Tibial nerve (tissue), 4 donors: ENCODE measurements around the gene GCDH. TPM values are rescaled to one million over a fixed set of nuclear protein-coding genes. Genes with fewer than 3 reads are reported as not detected.
A peak's percentile ranks its signal among the peaks of the same experiment; 100 is the strongest.

ENCODE experiments used
- DNase-seq, 2 donors: peaks; one replicate each; pipeline ENCODE4 v3.0.0-alpha.2; 2019; ENCODE audit warnings: low spot score in 2 of 2
- H3K27ac ChIP-seq, 4 donors: fragments of 200-600 bp; sonication (generic) in 3 of 4; one replicate each; pipeline ENCODE4 v1.5.1; 2017 to 2019; ENCODE audit warnings: mild to moderate bottlenecking in 1 of 4
- H3K27me3 ChIP-seq, 2 donors: fragments of 200-600 bp; sonication (generic) in 1 of 2; one replicate each; pipeline versions ENCODE4 v1.5.1 to v1.6.0; 2017 to 2019
- H3K36me3 ChIP-seq, 3 donors: fragments of 200-600 bp; sonication (generic); one replicate each; pipeline ENCODE4 v1.5.1; 2018 to 2019
- H3K4me1 ChIP-seq, 4 donors: fragments of 200-600 bp; sonication (generic) in 3 of 4; one replicate each; pipeline ENCODE4 v1.5.1; 2017 to 2019
- H3K4me3 ChIP-seq, 4 donors: fragments of 200-600 bp; sonication (generic) in 3 of 4; one replicate each; pipeline ENCODE4 v1.5.1; 2017 to 2019; ENCODE audit warnings: mild to moderate bottlenecking in 1 of 4, moderate library complexity in 1 of 4
- H3K9me3 ChIP-seq, 4 donors: fragments of 200-600 bp; sonication (generic) in 3 of 4; one replicate each; pipeline ENCODE4 v1.5.1; 2017 to 2019
- EP300 ChIP-seq, 2 donors: sonication (generic); formaldehyde crosslinking; IDR thresholded peaks; one replicate each; pipeline ENCODE4 v1.6.1; 2017; ENCODE audit warnings: antibody characterized with exemption in 2 of 2, mild to moderate bottlenecking in 1 of 2
- POLR2A ChIP-seq, 2 donors: fragments of 450-650 bp; IDR thresholded peaks; one replicate each; pipeline ENCODE4 v1.6.1; 2017; ENCODE audit warnings: antibody characterized with exemption in 2 of 2, mild to moderate bottlenecking in 2 of 2, moderate library complexity in 2 of 2
- WGBS, 2 donors: methylation state at CpG; one replicate each; pipeline ENCODE4 v1.1.5; 2018; 5-methylcytosine and 5-hydroxymethylcytosine counted together
- total RNA-seq, 4 donors: library from RNA; depleted of rRNA; stranded (reverse); fragments of >200 nt; gene quantifications; one replicate each; pipeline ENCODE4 v1.1.0, GENCODE V29; 2016
- TF ChIP-seq, protein P1 (sequence below), 5 experiments: fragments of 200-600 bp in 3 of 5; fragments of 450-650 bp in 2 of 5; sonication (generic) in 3 of 5; IDR thresholded peaks; one replicate each; pipeline ENCODE4 v1.5.1; 2016 to 2019; ENCODE audit warnings: antibody characterized with exemption in 5 of 5, mild to moderate bottlenecking in 3 of 5, moderate library complexity in 2 of 5

Gene GCDH
- total RNA-seq, 4 donors from 2014 or later = 50.4 to 68.0 (median 64.6) TPM

- peaks cover 2 to 41% (median 34%) of the 10 kb centered on the region in 3 donors for H3K36me3 ChIP-seq
- peaks cover 0 to 56% (median 22%) of the 10 kb centered on the region in 4 donors for H3K4me1 ChIP-seq
- no peaks in the 10 kb centered on the region for H3K27me3 ChIP-seq
- H3K27ac ChIP-seq = peak overlapping the region; percentile 82 to 95 (median 90)
- H3K4me3 ChIP-seq = peak overlapping the region; percentile 80 to 99 (median 92)
- TF ChIP-seq EP300 (IDR thresholded peaks at IDR 0.05) = no peak
- TF ChIP-seq, protein P1, sequence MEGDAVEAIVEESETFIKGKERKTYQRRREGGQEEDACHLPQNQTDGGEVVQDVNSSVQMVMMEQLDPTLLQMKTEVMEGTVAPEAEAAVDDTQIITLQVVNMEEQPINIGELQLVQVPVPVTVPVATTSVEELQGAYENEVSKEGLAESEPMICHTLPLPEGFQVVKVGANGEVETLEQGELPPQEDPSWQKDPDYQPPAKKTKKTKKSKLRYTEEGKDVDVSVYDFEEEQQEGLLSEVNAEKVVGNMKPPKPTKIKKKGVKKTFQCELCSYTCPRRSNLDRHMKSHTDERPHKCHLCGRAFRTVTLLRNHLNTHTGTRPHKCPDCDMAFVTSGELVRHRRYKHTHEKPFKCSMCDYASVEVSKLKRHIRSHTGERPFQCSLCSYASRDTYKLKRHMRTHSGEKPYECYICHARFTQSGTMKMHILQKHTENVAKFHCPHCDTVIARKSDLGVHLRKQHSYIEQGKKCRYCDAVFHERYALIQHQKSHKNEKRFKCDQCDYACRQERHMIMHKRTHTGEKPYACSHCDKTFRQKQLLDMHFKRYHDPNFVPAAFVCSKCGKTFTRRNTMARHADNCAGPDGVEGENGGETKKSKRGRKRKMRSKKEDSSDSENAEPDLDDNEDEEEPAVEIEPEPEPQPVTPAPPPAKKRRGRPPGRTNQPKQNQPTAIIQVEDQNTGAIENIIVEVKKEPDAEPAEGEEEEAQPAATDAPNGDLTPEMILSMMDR (IDR thresholded peaks at IDR 0.05) = peak in 2 of 5 experiments; percentile 14 to 42
- TF ChIP-seq POLR2A (IDR thresholded peaks at IDR 0.05) = no peak
- no peaks in the 10 kb centered on the region for H3K9me3 ChIP-seq
- 1 to 2% methylated on average over 30 to 44 of the region's 54 CpGs for WGBS, 2 donors
- DNase-seq = no peak
These were observed 48.0 kb downstream of the GCDH start for GRCh38 chr19:12938779-12939601.

- DNase-seq = no peak
- no peaks in the 10 kb centered on the region for H3K27me3 ChIP-seq
- H3K4me3 ChIP-seq = peak overlapping the region in 3 of 4 donors; percentile 80 to 99 (median 87)
- TF ChIP-seq, protein P1 (IDR thresholded peaks at IDR 0.05) = no peak
- no peak for TF ChIP-seq EP300 (IDR thresholded peaks at IDR 0.05)
- no peak for TF ChIP-seq POLR2A (IDR thresholded peaks at IDR 0.05)
- peaks cover 2 to 51% (median 40%) of the 10 kb centered on the region in 3 donors for H3K36me3 ChIP-seq
- H3K27ac ChIP-seq = peak overlapping the region in 3 of 4 donors; percentile 40 to 95 (median 91)
- H3K4me1 ChIP-seq = peaks cover 0 to 63% (median 21%) of the 10 kb centered on the region in 4 donors
- H3K9me3 ChIP-seq = no peaks in the 10 kb centered on the region
- 61 to 65% methylated on average over 10 of the region's 10 CpGs for WGBS, 2 donors
These were observed 49.0 kb downstream of the GCDH start for GRCh38 chr19:12939975-12940423.

- Histone ChIP-seq H3K4me1 (peaks cover 0 to 68% (median 21%) of the 10 kb centered on the region in 4 donors), H3K36me3 (peaks cover 2 to 52% (median 40%) of the 10 kb centered on the region in 3 donors), H3K27me3 (no peaks in the 10 kb centered on the region), H3K9me3 (no peaks in the 10 kb centered on the region), H3K27ac (peak overlapping the region in 2 of 4 donors; percentile 40 to 91), H3K4me3 (no peak overlapping the region)
- no peak for DNase-seq
- WGBS, 2 donors = 80 to 86% methylated on average over 2 of the region's 2 CpGs
- TF ChIP-seq POLR2A (IDR thresholded peaks at IDR 0.05) (no peak), EP300 (IDR thresholded peaks at IDR 0.05) (no peak)
- TF ChIP-seq, protein P1 (IDR thresholded peaks at IDR 0.05) = no peak
These were observed 49.9 kb downstream of the GCDH start for GRCh38 chr19:12940897-12941296.

- DNase-seq = no peak
- Histone ChIP-seq H3K27me3 (no peaks in the 10 kb centered on the region), H3K27ac (peak overlapping the region in 1 of 4 donors; percentile 11), H3K9me3 (no peaks in the 10 kb centered on the region), H3K36me3 (peaks cover 2 to 63% (median 50%) of the 10 kb centered on the region in 3 donors), H3K4me1 (peaks cover 0 to 76% (median 28%) of the 10 kb centered on the region in 4 donors), H3K4me3 (no peak overlapping the region)
- 83 to 86% methylated on average over 18 of the region's 18 CpGs for WGBS, 2 donors
- TF ChIP-seq EP300 (IDR thresholded peaks at IDR 0.05) (no peak), POLR2A (IDR thresholded peaks at IDR 0.05) (no peak)
- TF ChIP-seq, protein P1 (IDR thresholded peaks at IDR 0.05) = no peak
These were observed 52.6 kb downstream of the GCDH start for GRCh38 chr19:12943437-12944044.
